A549 (cell line): Measurements from ENCODE around the gene TTC7B. TPM values are rescaled to one million over a fixed set of nuclear protein-coding genes. Genes with fewer than 3 reads are reported as not detected.

Experiments
- ATAC-seq, 2 experiments: fragments of 200-7000 bp in 1 of 2; fragments of >200 bp in 1 of 2; cut with Nextera tagmentation in 1 of 2; cut with Tn5 transposase in 1 of 2; 3 replicates each; pipeline versions ENCODE4 v1.8.0 to v1.9.1; 2018 to 2020; ENCODE audit warnings: mild to moderate bottlenecking in 1 of 2, moderate library complexity in 1 of 2
- CTCF ChIA-PET: fragments of 300-600 bp; sonication (Branson Sonifier 250); formaldehyde crosslinking; extraction: SDS; loops from one replicate; lab custom pipeline; 2021; ENCODE audit warnings: antibody characterized with exemption, inconsistent platforms; lab: Yijun Ruan, JAX
- POLR2A ChIA-PET: fragments of 350-600 bp; formaldehyde crosslinking; extraction: SDS; loops from one replicate; lab custom pipeline; 2021; ENCODE audit warnings: antibody characterized with exemption, inconsistent platforms; lab: Yijun Ruan, JAX
- DNase-seq, 2 experiments: peaks; one replicate each; pipeline versions ENCODE4 v3.0.0 to v3.0.0-alpha.2; 2011 to 2016; ENCODE audit warnings: low read depth in 1 of 2, low spot score in 1 of 2
- FAIRE-seq: peaks from 2 replicates; lab custom pipeline; 2011; peaks lifted over from hg19 to GRCh38; lab: Jason Lieb, UNC
- H3K27ac ChIP-seq, 2 experiments: fragments of >200 bp; sonication (Bioruptor Twin); formaldehyde crosslinking; 3 replicates each; pipeline ENCODE4 v1.5.1; 2016 to 2017
- H3K4me1 ChIP-seq: fragments of >200 bp; sonication (Bioruptor Twin); formaldehyde crosslinking; 3 replicates; pipeline ENCODE4 v1.6.1; 2016
- H3K4me2 ChIP-seq: fragments of >200 bp; sonication (Bioruptor Twin); formaldehyde crosslinking; 3 replicates; pipeline ENCODE4 v1.6.1; 2016
- H3K4me3 ChIP-seq: fragments of >200 bp; sonication (Bioruptor Twin); formaldehyde crosslinking; 3 replicates; pipeline ENCODE4 v1.5.1; 2016
- H3K9me3 ChIP-seq: fragments of >200 bp; sonication (Bioruptor Twin); formaldehyde crosslinking; 3 replicates; pipeline ENCODE4 v1.6.1; 2016
- CEBPB ChIP-seq, 2 experiments: fragments of >200 bp in 1 of 2; sonication (Bioruptor Twin) in 1 of 2; formaldehyde crosslinking in 1 of 2; IDR thresholded peaks; 2 replicates each; pipeline ENCODE4 v1.6.1; 2012 to 2016
- EP300 ChIP-seq, 2 experiments: fragments of >200 bp; sonication (Bioruptor Twin); formaldehyde crosslinking; IDR thresholded peaks; 2 replicates in 1 of 2; 3 replicates in 1 of 2; pipeline ENCODE4 v1.6.1; 2016 to 2017
- FOSB ChIP-seq: fragments of 250-450 bp; sonication (Bioruptor Pico); IDR thresholded peaks from 2 replicates; pipeline ENCODE4 v1.5.0; 2020; ENCODE audit warnings: mild to moderate bottlenecking, moderate library complexity
- HEYL ChIP-seq: fragments of 250-450 bp; sonication (Bioruptor Pico); IDR thresholded peaks from 2 replicates; pipeline ENCODE4 v1.8.0; 2021; ENCODE audit warnings: mild to moderate bottlenecking, moderate library complexity
- HOXA7 ChIP-seq: fragments of 250-450 bp; sonication (Bioruptor Pico); IDR thresholded peaks from 2 replicates; pipeline ENCODE4 v1.5.0; 2020; ENCODE audit warnings: mild to moderate bottlenecking, moderate library complexity
- HOXB13 ChIP-seq: fragments of 250-450 bp; sonication (Bioruptor Pico); IDR thresholded peaks from 2 replicates; pipeline ENCODE4 v1.5.0; 2020; ENCODE audit warnings: low read depth, mild to moderate bottlenecking, moderate library complexity
- JUN ChIP-seq, 2 experiments: fragments of >200 bp; sonication (Bioruptor Twin); formaldehyde crosslinking; IDR thresholded peaks; 2 replicates in 1 of 2; 3 replicates in 1 of 2; pipeline ENCODE4 v1.6.1; 2016 to 2017
- JUNB ChIP-seq: fragments of >200 bp; sonication (Bioruptor Twin); formaldehyde crosslinking; IDR thresholded peaks from 2 replicates; pipeline ENCODE4 v1.6.1; 2016
- KDM1A ChIP-seq: fragments of 200-600 bp; sonication (generic); IDR thresholded peaks from 2 replicates; pipeline ENCODE4 v1.6.1; 2016; ENCODE audit warnings: low read depth, mild to moderate bottlenecking
- MAZ ChIP-seq: fragments of 150-350 bp; IDR thresholded peaks from 2 replicates; pipeline ENCODE4 v1.6.1; 2014; ENCODE audit warnings: antibody characterized with exemption, low read depth, low read length, borderline replicate concordance
- POLR2A ChIP-seq: IDR thresholded peaks from 2 replicates; pipeline ENCODE4 v1.6.1; 2012; ENCODE audit warnings: mild to moderate bottlenecking, low read length
- RFX5 ChIP-seq: fragments of 450-650 bp; IDR thresholded peaks from 2 replicates; pipeline ENCODE4 v1.7.1; 2014; ENCODE audit warnings: antibody characterized with exemption, mild to moderate bottlenecking, moderate library complexity
- RNF2 ChIP-seq: fragments of 200-600 bp; sonication (generic); IDR thresholded peaks from 2 replicates; pipeline ENCODE4 v1.6.1; 2016; ENCODE audit warnings: low read depth, mild to moderate bottlenecking, antibody characterized with exemption, moderate library complexity, borderline replicate concordance
- TFCP2L1 ChIP-seq: fragments of 250-450 bp; sonication (Bioruptor Pico); IDR thresholded peaks from 2 replicates; pipeline ENCODE4 v1.5.0; 2021; ENCODE audit warnings: mild to moderate bottlenecking
- TP53 ChIP-seq: fragments of 250-450 bp; sonication (Bioruptor Pico); IDR thresholded peaks from 2 replicates; pipeline ENCODE4 v1.5.0; 2021; ENCODE audit warnings: mild to moderate bottlenecking, moderate library complexity
- ZC3H11A ChIP-seq: fragments of 450-650 bp; IDR thresholded peaks from 2 replicates; pipeline ENCODE4 v1.6.1; 2014; ENCODE audit warnings: antibody characterized with exemption, mild to moderate bottlenecking
- ZSCAN20 ChIP-seq: fragments of 250-450 bp; sonication (Bioruptor Pico); IDR thresholded peaks from 2 replicates; pipeline ENCODE4 v1.8.0; 2022; ENCODE audit warnings: mild to moderate bottlenecking, moderate library complexity
- WGBS: methylation state at CpG from one replicate; pipeline ENCODE4 v1.1.6; 2017; ENCODE audit errors: missing lambda C conversion rate; 5-methylcytosine and 5-hydroxymethylcytosine counted together
- polyA plus RNA-seq, 4 experiments: library from polyadenylated mRNA; depleted of rRNA in 3 of 4; stranded (reverse); fragments of >200 nt; fragmentation: RNase III in 1 of 4; extraction: RNeasy Plus Mini Kit Qiagen cat#74134 plus additional on column Dnase treatment in 1 of 4; gene quantifications; 2 replicates in 3 of 4; 3 replicates in 1 of 4; pipeline ENCODE4 v1.2.3, GENCODE V29; 2011 to 2017
- TF ChIP-seq, protein P1 (sequence below): fragments of 250-450 bp; sonication (Bioruptor Pico); IDR thresholded peaks from 2 replicates; pipeline ENCODE4 v1.5.0; 2021; ENCODE audit warnings: mild to moderate bottlenecking, moderate library complexity, borderline replicate concordance
- TF ChIP-seq, protein P2 (sequence below): fragments of 250-450 bp; sonication (Bioruptor Pico); IDR thresholded peaks from 2 replicates; pipeline ENCODE4 v1.5.0; 2020; ENCODE audit warnings: low read depth, mild to moderate bottlenecking, moderate library complexity
- TF ChIP-seq, protein P3 (sequence below): fragments of 450-650 bp; IDR thresholded peaks from 2 replicates; pipeline ENCODE4 v1.6.1; 2014; ENCODE audit warnings: antibody characterized with exemption
- TF ChIP-seq, protein P4 (sequence below): IDR thresholded peaks from 2 replicates; pipeline ENCODE4 v1.6.1; 2012; ENCODE audit warnings: low read depth, borderline replicate concordance
- TF ChIP-seq, protein P5 (sequence below): fragments of >200 bp; sonication (Bioruptor Twin); formaldehyde crosslinking; IDR thresholded peaks from 3 replicates; pipeline ENCODE4 v1.6.1; 2016
- TF ChIP-seq, protein P6 (sequence below): fragments of >200 bp; sonication (Bioruptor Twin); formaldehyde crosslinking; IDR thresholded peaks from 2 replicates; pipeline ENCODE4 v1.6.1; 2016
- TF ChIP-seq, protein P7 (sequence below): fragments of 200-600 bp; sonication (generic); IDR thresholded peaks from 2 replicates; pipeline ENCODE4 v1.6.1; 2016; ENCODE audit warnings: antibody characterized with exemption, mild to moderate bottlenecking, moderate library complexity
- TF ChIP-seq, protein P8 (sequence below): fragments of >200 bp; sonication (Bioruptor Twin); formaldehyde crosslinking; IDR thresholded peaks from 3 replicates; pipeline ENCODE4 v1.5.1; 2016

Gene TTC7B
- polyA plus RNA-seq, 2 of the 4 experiments (the other 2 are of a cell fraction) = 16.6 to 28.0 TPM

DNA sequence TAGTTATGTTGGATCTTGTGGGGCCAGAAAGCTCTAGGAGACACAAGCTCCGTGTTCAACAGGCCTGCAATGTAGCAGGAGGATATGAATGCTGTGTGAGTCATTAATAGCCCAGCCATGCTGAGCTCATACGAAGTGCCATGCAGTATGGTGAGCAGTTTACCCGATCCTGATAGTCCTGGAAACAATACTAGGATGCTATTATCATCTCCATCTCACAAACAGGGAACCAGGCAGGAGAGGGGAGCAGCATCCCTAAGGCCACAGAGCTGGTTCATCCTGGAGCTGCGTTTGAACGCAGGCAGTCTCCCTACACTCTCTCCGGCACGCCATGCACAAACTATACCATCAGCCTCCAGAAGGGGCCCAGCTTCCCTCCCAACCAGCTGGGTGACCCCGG lies 20.5 kb downstream of the TTC7B start (continued):
- TF ChIP-seq, protein P1, sequence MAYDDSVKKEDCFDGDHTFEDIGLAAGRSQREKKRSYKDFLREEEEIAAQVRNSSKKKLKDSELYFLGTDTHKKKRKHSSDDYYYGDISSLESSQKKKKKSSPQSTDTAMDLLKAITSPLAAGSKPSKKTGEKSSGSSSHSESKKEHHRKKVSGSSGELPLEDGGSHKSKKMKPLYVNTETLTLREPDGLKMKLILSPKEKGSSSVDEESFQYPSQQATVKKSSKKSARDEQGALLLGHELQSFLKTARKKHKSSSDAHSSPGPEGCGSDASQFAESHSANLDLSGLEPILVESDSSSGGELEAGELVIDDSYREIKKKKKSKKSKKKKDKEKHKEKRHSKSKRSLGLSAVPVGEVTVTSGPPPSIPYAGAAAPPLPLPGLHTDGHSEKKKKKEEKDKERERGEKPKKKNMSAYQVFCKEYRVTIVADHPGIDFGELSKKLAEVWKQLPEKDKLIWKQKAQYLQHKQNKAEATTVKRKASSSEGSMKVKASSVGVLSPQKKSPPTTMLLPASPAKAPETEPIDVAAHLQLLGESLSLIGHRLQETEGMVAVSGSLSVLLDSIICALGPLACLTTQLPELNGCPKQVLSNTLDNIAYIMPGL (CRISPR knock-in tag) = no peak
- TF ChIP-seq RFX5 (no peak), JUN (IDR thresholded peaks at IDR 0.05) (no peak), ZSCAN20 (no peak), EP300 (IDR thresholded peaks at IDR 0.05) (no peak)
- TF ChIP-seq, protein P2, sequence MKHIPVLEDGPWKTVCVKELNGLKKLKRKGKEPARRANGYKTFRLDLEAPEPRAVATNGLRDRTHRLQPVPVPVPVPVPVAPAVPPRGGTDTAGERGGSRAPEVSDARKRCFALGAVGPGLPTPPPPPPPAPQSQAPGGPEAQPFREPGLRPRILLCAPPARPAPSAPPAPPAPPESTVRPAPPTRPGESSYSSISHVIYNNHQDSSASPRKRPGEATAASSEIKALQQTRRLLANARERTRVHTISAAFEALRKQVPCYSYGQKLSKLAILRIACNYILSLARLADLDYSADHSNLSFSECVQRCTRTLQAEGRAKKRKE = no peak

DNA sequence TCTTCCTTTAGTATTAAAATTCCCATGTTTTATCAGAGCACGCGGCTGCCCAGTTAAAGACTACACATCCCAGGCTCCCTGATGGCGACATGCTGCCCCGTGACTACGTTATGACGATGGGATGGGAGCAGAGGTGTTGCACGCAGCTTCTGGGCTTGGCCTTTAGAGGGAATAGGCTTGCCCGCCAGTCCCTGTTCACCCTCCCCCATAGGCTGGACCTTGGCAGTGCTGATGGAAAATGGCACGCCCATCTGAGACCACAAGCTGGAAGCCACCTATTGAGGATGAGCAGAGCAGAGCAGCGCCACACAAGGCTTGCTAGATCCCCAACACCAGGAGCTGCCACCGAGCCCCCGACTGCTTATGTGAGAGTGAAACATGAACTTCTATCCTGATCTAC lies 24.7 kb downstream of the TTC7B start:
- peaks cover 7% of the 10 kb centered on the region; the same call in 2 of the 3 replicates for H3K4me1 ChIP-seq
- 95% methylated on average over 11 of the region's 12 CpGs for WGBS
- H3K4me2 ChIP-seq = no peak overlapping the region
- ATAC-seq (no peak), FAIRE-seq (no peak), DNase-seq (no peak)
- ChIA-PET CTCF (no interaction called here), POLR2A (no interaction called here)
- H3K27ac ChIP-seq = no peak overlapping the region
- H3K9me3 ChIP-seq = no peaks in the 10 kb centered on the region
- TF ChIP-seq, protein P3, sequence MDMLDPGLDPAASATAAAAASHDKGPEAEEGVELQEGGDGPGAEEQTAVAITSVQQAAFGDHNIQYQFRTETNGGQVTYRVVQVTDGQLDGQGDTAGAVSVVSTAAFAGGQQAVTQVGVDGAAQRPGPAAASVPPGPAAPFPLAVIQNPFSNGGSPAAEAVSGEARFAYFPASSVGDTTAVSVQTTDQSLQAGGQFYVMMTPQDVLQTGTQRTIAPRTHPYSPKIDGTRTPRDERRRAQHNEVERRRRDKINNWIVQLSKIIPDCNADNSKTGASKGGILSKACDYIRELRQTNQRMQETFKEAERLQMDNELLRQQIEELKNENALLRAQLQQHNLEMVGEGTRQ = no peak
- TF ChIP-seq TFCP2L1 (no peak), POLR2A (no peak), RNF2 (no peak), HOXA7 (CRISPR knock-in tag) (no peak), JUNB (no peak), HOXB13 (CRISPR knock-in tag) (no peak), HEYL (no peak), KDM1A (no peak), FOSB (CRISPR knock-in tag) (no peak), ZC3H11A (no peak), MAZ (no peak), TP53 (no peak), CEBPB (IDR thresholded peaks at IDR 0.05) (no peak)
- TF ChIP-seq, protein P4, sequence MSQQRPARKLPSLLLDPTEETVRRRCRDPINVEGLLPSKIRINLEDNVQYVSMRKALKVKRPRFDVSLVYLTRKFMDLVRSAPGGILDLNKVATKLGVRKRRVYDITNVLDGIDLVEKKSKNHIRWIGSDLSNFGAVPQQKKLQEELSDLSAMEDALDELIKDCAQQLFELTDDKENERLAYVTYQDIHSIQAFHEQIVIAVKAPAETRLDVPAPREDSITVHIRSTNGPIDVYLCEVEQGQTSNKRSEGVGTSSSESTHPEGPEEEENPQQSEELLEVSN = no peak
- TF ChIP-seq, protein P5, sequence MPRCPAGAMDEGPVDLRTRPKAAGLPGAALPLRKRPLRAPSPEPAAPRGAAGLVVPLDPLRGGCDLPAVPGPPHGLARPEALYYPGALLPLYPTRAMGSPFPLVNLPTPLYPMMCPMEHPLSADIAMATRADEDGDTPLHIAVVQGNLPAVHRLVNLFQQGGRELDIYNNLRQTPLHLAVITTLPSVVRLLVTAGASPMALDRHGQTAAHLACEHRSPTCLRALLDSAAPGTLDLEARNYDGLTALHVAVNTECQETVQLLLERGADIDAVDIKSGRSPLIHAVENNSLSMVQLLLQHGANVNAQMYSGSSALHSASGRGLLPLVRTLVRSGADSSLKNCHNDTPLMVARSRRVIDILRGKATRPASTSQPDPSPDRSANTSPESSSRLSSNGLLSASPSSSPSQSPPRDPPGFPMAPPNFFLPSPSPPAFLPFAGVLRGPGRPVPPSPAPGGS = no peak
- TF ChIP-seq, protein P6, sequence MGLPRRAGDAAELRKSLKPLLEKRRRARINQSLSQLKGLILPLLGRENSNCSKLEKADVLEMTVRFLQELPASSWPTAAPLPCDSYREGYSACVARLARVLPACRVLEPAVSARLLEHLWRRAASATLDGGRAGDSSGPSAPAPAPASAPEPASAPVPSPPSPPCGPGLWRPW = no peak
- TF ChIP-seq, protein P7, sequence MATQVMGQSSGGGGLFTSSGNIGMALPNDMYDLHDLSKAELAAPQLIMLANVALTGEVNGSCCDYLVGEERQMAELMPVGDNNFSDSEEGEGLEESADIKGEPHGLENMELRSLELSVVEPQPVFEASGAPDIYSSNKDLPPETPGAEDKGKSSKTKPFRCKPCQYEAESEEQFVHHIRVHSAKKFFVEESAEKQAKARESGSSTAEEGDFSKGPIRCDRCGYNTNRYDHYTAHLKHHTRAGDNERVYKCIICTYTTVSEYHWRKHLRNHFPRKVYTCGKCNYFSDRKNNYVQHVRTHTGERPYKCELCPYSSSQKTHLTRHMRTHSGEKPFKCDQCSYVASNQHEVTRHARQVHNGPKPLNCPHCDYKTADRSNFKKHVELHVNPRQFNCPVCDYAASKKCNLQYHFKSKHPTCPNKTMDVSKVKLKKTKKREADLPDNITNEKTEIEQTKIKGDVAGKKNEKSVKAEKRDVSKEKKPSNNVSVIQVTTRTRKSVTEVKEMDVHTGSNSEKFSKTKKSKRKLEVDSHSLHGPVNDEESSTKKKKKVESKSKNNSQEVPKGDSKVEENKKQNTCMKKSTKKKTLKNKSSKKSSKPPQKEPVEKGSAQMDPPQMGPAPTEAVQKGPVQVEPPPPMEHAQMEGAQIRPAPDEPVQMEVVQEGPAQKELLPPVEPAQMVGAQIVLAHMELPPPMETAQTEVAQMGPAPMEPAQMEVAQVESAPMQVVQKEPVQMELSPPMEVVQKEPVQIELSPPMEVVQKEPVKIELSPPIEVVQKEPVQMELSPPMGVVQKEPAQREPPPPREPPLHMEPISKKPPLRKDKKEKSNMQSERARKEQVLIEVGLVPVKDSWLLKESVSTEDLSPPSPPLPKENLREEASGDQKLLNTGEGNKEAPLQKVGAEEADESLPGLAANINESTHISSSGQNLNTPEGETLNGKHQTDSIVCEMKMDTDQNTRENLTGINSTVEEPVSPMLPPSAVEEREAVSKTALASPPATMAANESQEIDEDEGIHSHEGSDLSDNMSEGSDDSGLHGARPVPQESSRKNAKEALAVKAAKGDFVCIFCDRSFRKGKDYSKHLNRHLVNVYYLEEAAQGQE = no peak
- TF ChIP-seq, protein P8, sequence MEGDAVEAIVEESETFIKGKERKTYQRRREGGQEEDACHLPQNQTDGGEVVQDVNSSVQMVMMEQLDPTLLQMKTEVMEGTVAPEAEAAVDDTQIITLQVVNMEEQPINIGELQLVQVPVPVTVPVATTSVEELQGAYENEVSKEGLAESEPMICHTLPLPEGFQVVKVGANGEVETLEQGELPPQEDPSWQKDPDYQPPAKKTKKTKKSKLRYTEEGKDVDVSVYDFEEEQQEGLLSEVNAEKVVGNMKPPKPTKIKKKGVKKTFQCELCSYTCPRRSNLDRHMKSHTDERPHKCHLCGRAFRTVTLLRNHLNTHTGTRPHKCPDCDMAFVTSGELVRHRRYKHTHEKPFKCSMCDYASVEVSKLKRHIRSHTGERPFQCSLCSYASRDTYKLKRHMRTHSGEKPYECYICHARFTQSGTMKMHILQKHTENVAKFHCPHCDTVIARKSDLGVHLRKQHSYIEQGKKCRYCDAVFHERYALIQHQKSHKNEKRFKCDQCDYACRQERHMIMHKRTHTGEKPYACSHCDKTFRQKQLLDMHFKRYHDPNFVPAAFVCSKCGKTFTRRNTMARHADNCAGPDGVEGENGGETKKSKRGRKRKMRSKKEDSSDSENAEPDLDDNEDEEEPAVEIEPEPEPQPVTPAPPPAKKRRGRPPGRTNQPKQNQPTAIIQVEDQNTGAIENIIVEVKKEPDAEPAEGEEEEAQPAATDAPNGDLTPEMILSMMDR = no peak
- TF ChIP-seq, protein P1 (CRISPR knock-in tag) = no peak
- H3K4me3 ChIP-seq = no peak overlapping the region
